T-cell (primary cell): ENCODE data around the gene EXOC3L4. TPM values are rescaled to one million over a fixed set of nuclear protein-coding genes. Genes with fewer than 3 reads are reported as not detected.

Experiments used
- ATAC-seq, 4 experiments: fragments of 200-7000 bp in 3 of 4; fragments of 150-1000 bp in 1 of 4; cut with Tn5 transposase; replicated peaks in 1 of 4; 1 replicate in 3 of 4; 2 replicates in 1 of 4; pipeline ENCODE4 v1.10.0; 2021; ENCODE audit warnings: moderate library complexity in 3 of 4, mild to moderate bottlenecking in 2 of 4, moderate number of reproducible peaks in 1 of 4
- CTCF ChIA-PET, 2 donors: fragments of 300-600 bp; sonication (Branson Sonifier 250); formaldehyde crosslinking; loops; one replicate each; lab custom pipeline; 2022; ENCODE audit warnings: antibody characterized with exemption in 2 of 2; lab: Charles Lee
- POLR2A ChIA-PET, 2 donors: fragments of 300-600 bp; sonication (Branson Sonifier 250); formaldehyde crosslinking; loops; one replicate each; lab custom pipeline; 2022; ENCODE audit warnings: antibody characterized with exemption in 2 of 2; lab: Charles Lee
- DNase-seq, 35 experiments: peaks; one replicate each; pipeline versions ENCODE4 v3.0.0 to v3.0.0-alpha.2; 2013 to 2023
- H3K27ac ChIP-seq: one replicate; pipeline ENCODE4 v1.5.1; 2013; ENCODE audit warnings: low read length
- H3K27me3 ChIP-seq, 2 experiments: replicated peaks in 1 of 2; 1 replicate in 1 of 2; 2 replicates in 1 of 2; pipeline versions ENCODE4 v1.6.1 to v1.7.0; 2013; ENCODE audit warnings: low read length in 1 of 2, mixed read lengths in 1 of 2; ENCODE audit not compliant: control insufficient read depth in 2 of 2, insufficient read depth in 2 of 2; ENCODE audit errors: extremely low read depth in 1 of 2
- H3K36me3 ChIP-seq, 2 donors: 1 replicate in 1 of 2; 2 replicates in 1 of 2; pipeline versions ENCODE4 v1.6.1 to v1.7.0; 2013; ENCODE audit warnings: low read length in 1 of 2; ENCODE audit not compliant: control insufficient read depth in 2 of 2, insufficient read depth in 1 of 2; ENCODE audit errors: extremely low read depth in 1 of 2
- H3K4me1 ChIP-seq, 2 experiments: 1 replicate in 1 of 2; 2 replicates in 1 of 2; pipeline versions ENCODE4 v1.6.1 to v1.7.0; 2013; ENCODE audit warnings: low read length in 2 of 2, mixed read lengths in 1 of 2; ENCODE audit not compliant: insufficient read depth in 2 of 2, control insufficient read depth in 1 of 2; ENCODE audit errors: extremely low read depth in 1 of 2
- H3K4me3 ChIP-seq, 2 donors: 1 replicate in 1 of 2; 2 replicates in 1 of 2; pipeline versions ENCODE4 v1.5.1 to v1.7.0; 2013; ENCODE audit warnings: mild to moderate bottlenecking in 2 of 2, low read length in 1 of 2, moderate library complexity in 1 of 2; ENCODE audit not compliant: control insufficient read depth in 1 of 2; ENCODE audit errors: extremely low read depth in 1 of 2
- H3K9me3 ChIP-seq: 2 replicates; pipeline ENCODE4 v1.7.0; 2013
- H3K27ac Mint-ChIP-seq, 2 donors: one replicate each; pipeline ENCODE4 v1.8.0; 2020 to 2021; ENCODE audit warnings: mild to moderate bottlenecking in 2 of 2, mixed read lengths in 2 of 2
- H3K27me3 Mint-ChIP-seq, 2 donors: one replicate each; pipeline ENCODE4 v1.8.0; 2021 to 2022; ENCODE audit warnings: mixed read lengths in 2 of 2
- H3K36me3 Mint-ChIP-seq: one replicate; pipeline ENCODE4 v1.8.0; 2021; ENCODE audit warnings: mixed read lengths
- H3K4me1 Mint-ChIP-seq, 3 donors: one replicate each; pipeline ENCODE4 v1.8.0; 2020 to 2022; ENCODE audit warnings: mixed read lengths in 3 of 3, mild to moderate bottlenecking in 1 of 3
- H3K4me3 Mint-ChIP-seq, 3 donors: one replicate each; pipeline ENCODE4 v1.8.0; 2020 to 2022; ENCODE audit warnings: mild to moderate bottlenecking in 3 of 3, mixed read lengths in 3 of 3, moderate library complexity in 3 of 3
- H3K9me3 Mint-ChIP-seq, 3 donors: one replicate each; pipeline ENCODE4 v1.8.0; 2020 to 2022; ENCODE audit warnings: mixed read lengths in 3 of 3
- WGBS: methylation state at CpG from one replicate; pipeline ENCODE4 v1.1.5; 2013; ENCODE audit warnings: missing lambda C conversion rate; ENCODE audit not compliant: insufficient coverage; 5-methylcytosine and 5-hydroxymethylcytosine counted together
- total RNA-seq, 35 experiments: library from RNA in 6 of 35; stranded (reverse) in 6 of 35; fragments of 120-200 nt in 1 of 35; gene quantifications; one replicate each; pipeline versions ENCODE4 v1.2.1 to v1.2.4 and lab custom pipeline; 2013 to 2026

EXOC3L4 gene
- total RNA-seq, 5 donors from 2014 or later (not counting 1 experiment from before 2014, with no cell fraction given): 0.25 TPM; not detected in 4

- H3K4me1 Mint-ChIP-seq: peaks cover 0 to 1% (median 0%) of the 10 kb centered on the region in 3 donors
- H3K27me3 ChIP-seq: peaks cover 2 to 63% of the 10 kb centered on the region in 2 experiments
- POLR2A ChIA-PET: no interaction called here
- CTCF ChIA-PET: interaction anchor here in 1 of 2 donors (0.5 to 1.0 kb wide), 2 partner anchors 219 to 364 kb away, joined by 3 to 4 read pairs; no protein-coding TSS in a partner anchor
- H3K36me3 ChIP-seq: no peaks in the 10 kb centered on the region
- no peak for DNase-seq
- H3K27me3 Mint-ChIP-seq: peaks cover 0 to 12% of the 10 kb centered on the region in 2 donors
- no peaks in the 10 kb centered on the region for H3K36me3 Mint-ChIP-seq
- 87% methylated on average over 14 of the region's 14 CpGs for WGBS
- H3K9me3 ChIP-seq: no peaks in the 10 kb centered on the region
- no peaks in the 10 kb centered on the region for H3K9me3 Mint-ChIP-seq
- peaks cover 0 to 20% of the 10 kb centered on the region in 2 experiments for H3K4me1 ChIP-seq
- no peak overlapping the region for H3K4me3 Mint-ChIP-seq
- ATAC-seq: no peak
- H3K27ac Mint-ChIP-seq: no peak overlapping the region
- H3K27ac ChIP-seq: no peak overlapping the region
- H3K4me3 ChIP-seq: no peak overlapping the region
Measured at GRCh38 chr14:103073367-103073875, 21.1 kb upstream of the EXOC3L4 start.

GRCh38 chr14:103073876-103074728 is 20.4 kb upstream of the EXOC3L4 start:
- 71% methylated on average over 16 of the region's 21 CpGs for WGBS

GRCh38 chr14:103074729-103075367 is 19.7 kb upstream of the EXOC3L4 start:
- Mint-ChIP-seq H3K36me3 (no peaks in the 10 kb centered on the region), H3K4me3 (peak overlapping the region in 1 of 3 donors; percentile 49), H3K4me1 (peaks cover 0 to 1% (median 0%) of the 10 kb centered on the region in 3 donors), H3K9me3 (no peaks in the 10 kb centered on the region), H3K27ac (no peak overlapping the region), H3K27me3 (peaks cover 0 to 5% of the 10 kb centered on the region in 2 donors)
- Histone ChIP-seq H3K4me1 (peaks cover 0 to 26% of the 10 kb centered on the region in 2 experiments), H3K9me3 (no peaks in the 10 kb centered on the region), H3K27ac (no peak overlapping the region), H3K36me3 (no peaks in the 10 kb centered on the region), H3K27me3 (peaks cover 2 to 65% of the 10 kb centered on the region in 2 experiments), H3K4me3 (peak overlapping the region; percentile 17 to 28)
- WGBS: 29% methylated on average over 21 of the region's 21 CpGs
- ATAC-seq (no peak), DNase-seq (no peak)
- ChIA-PET CTCF (interaction anchor here (0.6 to 0.9 kb wide), 4 partner anchors 32 to 381 kb away, joined by 3 to 6 read pairs (median 4); no protein-coding TSS in a partner anchor), POLR2A (no interaction called here)

More at GRCh38 chr14:103073876-103074728, 20.4 kb upstream of the EXOC3L4 start:
- Mint-ChIP-seq H3K27me3 (peaks cover 0 to 7% of the 10 kb centered on the region in 2 donors), H3K9me3 (no peaks in the 10 kb centered on the region), H3K4me3 (peak overlapping the region in 1 of 3 donors; percentile 49), H3K4me1 (peaks cover 0 to 1% (median 0%) of the 10 kb centered on the region in 3 donors), H3K27ac (no peak overlapping the region), H3K36me3 (no peaks in the 10 kb centered on the region)
- no peak overlapping the region for H3K27ac ChIP-seq
- CTCF ChIA-PET: interaction anchor here in 1 of 2 donors (0.5 to 1.0 kb wide), 4 partner anchors 33 to 379 kb away, joined by 3 to 5 read pairs (median 4); no protein-coding TSS in a partner anchor
- no peaks in the 10 kb centered on the region for H3K9me3 ChIP-seq
- no peak overlapping the region for H3K4me3 ChIP-seq
- H3K4me1 ChIP-seq: peaks cover 0 to 26% of the 10 kb centered on the region in 2 experiments
- H3K27me3 ChIP-seq: peaks cover 2 to 62% of the 10 kb centered on the region in 2 experiments
- ATAC-seq: no peak
- POLR2A ChIA-PET: no interaction called here
- DNase-seq: no peak
- no peaks in the 10 kb centered on the region for H3K36me3 ChIP-seq

GRCh38 chr14:103078420-103078749 is 16.1 kb upstream of the EXOC3L4 start:
- peaks cover 0 to 5% of the 10 kb centered on the region in 2 donors for H3K27me3 Mint-ChIP-seq
- WGBS: 0% methylated on average over 5 of the region's 9 CpGs
- peaks cover 0 to 26% of the 10 kb centered on the region in 2 experiments for H3K4me1 ChIP-seq
- no peaks in the 10 kb centered on the region for H3K9me3 Mint-ChIP-seq
- peaks cover 0 to 1% (median 0%) of the 10 kb centered on the region in 3 donors for H3K4me1 Mint-ChIP-seq
- peaks cover 5 to 45% of the 10 kb centered on the region in 2 experiments for H3K27me3 ChIP-seq
- POLR2A ChIA-PET: no interaction called here
- H3K9me3 ChIP-seq: no peaks in the 10 kb centered on the region
- H3K36me3 Mint-ChIP-seq: no peaks in the 10 kb centered on the region
- DNase-seq: peak; percentile 35 to 88 (median 72)
- ATAC-seq: peak; percentile 75 to 79 (median 76)
- CTCF ChIA-PET: interaction anchor here in 1 of 2 donors (0.7 kb wide), 1 partner anchor 214 kb away, joined by 7 read pairs; no protein-coding TSS in a partner anchor
- no peak overlapping the region for H3K4me3 Mint-ChIP-seq
- H3K36me3 ChIP-seq: no peaks in the 10 kb centered on the region
- no peak overlapping the region for H3K4me3 ChIP-seq
- no peak overlapping the region for H3K27ac Mint-ChIP-seq
- no peak overlapping the region for H3K27ac ChIP-seq

- Histone ChIP-seq H3K4me1 (peaks cover 0 to 26% of the 10 kb centered on the region in 2 experiments), H3K36me3 (no peaks in the 10 kb centered on the region), H3K27me3 (peaks cover 5 to 44% of the 10 kb centered on the region in 2 experiments), H3K27ac (no peak overlapping the region), H3K4me3 (no peak overlapping the region), H3K9me3 (no peaks in the 10 kb centered on the region)
- H3K27me3 Mint-ChIP-seq: peaks cover 0 to 6% of the 10 kb centered on the region in 2 donors
- H3K4me1 Mint-ChIP-seq: peaks cover 0 to 1% (median 0%) of the 10 kb centered on the region in 3 donors
- H3K27ac Mint-ChIP-seq: no peak overlapping the region
- ChIA-PET POLR2A (no interaction called here), CTCF (interaction anchor here in 1 of 2 donors (0.7 kb wide), 1 partner anchor 213 kb away, joined by 7 read pairs; no protein-coding TSS in a partner anchor)
- 76% methylated on average over 11 of the region's 11 CpGs for WGBS
- no peak overlapping the region for H3K4me3 Mint-ChIP-seq
- H3K36me3 Mint-ChIP-seq: no peaks in the 10 kb centered on the region
- DNase-seq (no peak), ATAC-seq (no peak)
- no peaks in the 10 kb centered on the region for H3K9me3 Mint-ChIP-seq
Measured at GRCh38 chr14:103078860-103079587, 15.5 kb upstream of the EXOC3L4 start.
